H1 (cell line): ENCODE results near the gene CCR3.

Experiments used
- CBX5 ChIP-seq: fragments of 300-800, 300-1000 bp; sonication (generic); IDR thresholded peaks from 2 replicates; pipeline ENCODE4 v1.7.1; 2016; ENCODE audit warnings: antibody characterized with exemption, low read length, low read depth
- CEBPB ChIP-seq: IDR thresholded peaks from 2 replicates; pipeline ENCODE4 v1.6.1; 2012; ENCODE audit warnings: low read depth, low read length
- EP300 ChIP-seq, 2 experiments: IDR thresholded peaks; 1 replicate in 1 of 2; 2 replicates in 1 of 2; pipeline ENCODE4 v1.6.1; 2011 to 2012; ENCODE audit warnings: low read depth in 2 of 2, low read length in 2 of 2, mild to moderate bottlenecking in 2 of 2, borderline replicate concordance in 1 of 2, inconsistent platforms in 1 of 2, moderate library complexity in 1 of 2
- EZH2 ChIP-seq: fragments of 200-600 bp; sonication (generic); IDR thresholded peaks from 2 replicates; pipeline ENCODE4 v1.7.1; 2012; ENCODE audit warnings: low read depth, mild to moderate bottlenecking, moderate library complexity, low read length, inconsistent platforms; ENCODE audit not compliant: severe bottlenecking
- FOSL1 ChIP-seq: IDR thresholded peaks from 2 replicates; pipeline ENCODE4 v1.6.1; 2011; ENCODE audit warnings: mild to moderate bottlenecking, low read depth, low read length, moderate library complexity; ENCODE audit not compliant: insufficient read depth
- GABPA ChIP-seq: IDR thresholded peaks from 2 replicates; pipeline ENCODE4 v1.6.1; 2011; ENCODE audit warnings: mild to moderate bottlenecking, low read length, moderate library complexity, borderline replicate concordance; ENCODE audit not compliant: insufficient read depth
- MAX ChIP-seq: IDR thresholded peaks from 2 replicates; pipeline ENCODE4 v1.6.1; 2012; ENCODE audit warnings: inconsistent platforms
- POLR2A ChIP-seq, 2 experiments: IDR thresholded peaks; 1 replicate in 1 of 2; 2 replicates in 1 of 2; pipeline ENCODE4 v1.6.1; 2011; ENCODE audit warnings: low read depth in 2 of 2, low read length in 2 of 2, mild to moderate bottlenecking in 2 of 2; ENCODE audit errors: control extremely low read depth in 1 of 2
- POLR2AphosphoS5 ChIP-seq: IDR thresholded peaks from 2 replicates; pipeline ENCODE4 v1.6.1; 2011; ENCODE audit warnings: low read depth, low read length
- RNF2 ChIP-seq: fragments of 200-900, 300-1000 bp; sonication (generic); IDR thresholded peaks from 2 replicates; pipeline ENCODE4 v1.7.1; 2016; ENCODE audit warnings: borderline replicate concordance, low read depth, mild to moderate bottlenecking, antibody characterized with exemption, low read length; ENCODE audit not compliant: poor library complexity, severe bottlenecking; ENCODE audit errors: missing control alignments
- SP2 ChIP-seq: IDR thresholded peaks from 2 replicates; pipeline ENCODE4 v1.6.1; 2012; ENCODE audit warnings: mild to moderate bottlenecking, low read length, inconsistent platforms
- TF ChIP-seq, protein P1 (sequence below), 3 experiments: IDR thresholded peaks; 1 replicate in 2 of 3; 2 replicates in 1 of 3; pipeline versions ENCODE4 v1.5.1 to v1.6.1; 2011; ENCODE audit warnings: low read length in 3 of 3, mild to moderate bottlenecking in 3 of 3, inconsistent platforms in 2 of 3, low read depth in 1 of 3, moderate library complexity in 1 of 3; ENCODE audit not compliant: insufficient read depth in 1 of 3; ENCODE audit errors: control extremely low read depth in 1 of 3

DNA sequence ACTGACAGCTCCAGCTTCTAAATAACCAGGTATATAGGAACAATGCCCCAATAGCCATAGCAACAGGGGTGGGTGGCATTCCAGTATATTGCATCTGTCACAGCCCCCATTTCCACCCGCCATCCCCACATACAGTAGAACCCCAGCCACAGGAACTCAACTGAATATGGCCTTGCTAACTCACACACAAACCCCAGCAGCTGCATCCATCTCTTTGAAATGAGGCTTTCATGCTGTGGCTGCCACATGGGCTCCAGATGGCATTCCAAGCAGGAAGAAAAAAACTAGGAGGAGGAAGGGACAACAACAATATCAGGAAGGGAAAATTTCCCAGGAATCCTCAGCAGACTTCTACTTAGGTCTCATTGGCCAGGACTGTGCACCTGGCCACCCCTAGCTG lies 54.6 kb downstream of the CCR3 start:
- TF ChIP-seq, protein P1, sequence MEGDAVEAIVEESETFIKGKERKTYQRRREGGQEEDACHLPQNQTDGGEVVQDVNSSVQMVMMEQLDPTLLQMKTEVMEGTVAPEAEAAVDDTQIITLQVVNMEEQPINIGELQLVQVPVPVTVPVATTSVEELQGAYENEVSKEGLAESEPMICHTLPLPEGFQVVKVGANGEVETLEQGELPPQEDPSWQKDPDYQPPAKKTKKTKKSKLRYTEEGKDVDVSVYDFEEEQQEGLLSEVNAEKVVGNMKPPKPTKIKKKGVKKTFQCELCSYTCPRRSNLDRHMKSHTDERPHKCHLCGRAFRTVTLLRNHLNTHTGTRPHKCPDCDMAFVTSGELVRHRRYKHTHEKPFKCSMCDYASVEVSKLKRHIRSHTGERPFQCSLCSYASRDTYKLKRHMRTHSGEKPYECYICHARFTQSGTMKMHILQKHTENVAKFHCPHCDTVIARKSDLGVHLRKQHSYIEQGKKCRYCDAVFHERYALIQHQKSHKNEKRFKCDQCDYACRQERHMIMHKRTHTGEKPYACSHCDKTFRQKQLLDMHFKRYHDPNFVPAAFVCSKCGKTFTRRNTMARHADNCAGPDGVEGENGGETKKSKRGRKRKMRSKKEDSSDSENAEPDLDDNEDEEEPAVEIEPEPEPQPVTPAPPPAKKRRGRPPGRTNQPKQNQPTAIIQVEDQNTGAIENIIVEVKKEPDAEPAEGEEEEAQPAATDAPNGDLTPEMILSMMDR (IDR thresholded peaks at IDR 0.05; ENCODE audit: control extremely low read depth in 1 of 3, insufficient read depth in 1 of 3, low read depth in 1 of 3, low read length in 3 of 3) = no peak
- TF ChIP-seq POLR2A (IDR thresholded peaks at IDR 0.05; ENCODE audit: control extremely low read depth in 1 of 2, low read depth in 2 of 2, low read length in 2 of 2) = no peak
- TF ChIP-seq MAX = no peak
- TF ChIP-seq RNF2 = no peak
- no peak for TF ChIP-seq POLR2AphosphoS5
- no peak for TF ChIP-seq EZH2
- no peak for TF ChIP-seq GABPA
- no peak for TF ChIP-seq EP300 (IDR thresholded peaks at IDR 0.05; ENCODE audit: borderline replicate concordance in 1 of 2, low read depth in 2 of 2, low read length in 2 of 2)
- no peak for TF ChIP-seq CEBPB
- TF ChIP-seq SP2 = no peak
- no peak for TF ChIP-seq CBX5
- no peak for TF ChIP-seq FOSL1
